Hepatocyte (in vitro differentiated cells): ENCODE data around the gene MYMX. TPM values are rescaled to one million over a fixed set of nuclear protein-coding genes. Genes with fewer than 3 reads are reported as not detected.

ENCODE experiments used
- DNase-seq: peaks from one replicate; pipeline ENCODE4 v3.0.0-alpha.2; 2016; ENCODE audit warnings: low spot score
- H2AFZ ChIP-seq: fragments of 200-600 bp; sonication (generic); 2 replicates; pipeline ENCODE4 v1.6.0; 2016; ENCODE audit warnings: antibody characterized with exemption, mild to moderate bottlenecking
- H3K27ac ChIP-seq: fragments of 200-600 bp; sonication (generic); 2 replicates; pipeline ENCODE4 v1.5.1; 2016; ENCODE audit warnings: mild to moderate bottlenecking
- H3K27me3 ChIP-seq: fragments of 200-600 bp; sonication (generic); 2 replicates; pipeline ENCODE4 v1.6.1; 2016
- H3K36me3 ChIP-seq: fragments of 200-600 bp; sonication (generic); replicated peaks from 2 replicates; pipeline ENCODE4 v1.5.1; 2016; ENCODE audit warnings: low read depth; ENCODE audit not compliant: insufficient read depth
- H3K4me1 ChIP-seq: fragments of 200-600 bp; sonication (generic); 2 replicates; pipeline ENCODE4 v1.5.1; 2016; ENCODE audit warnings: mild to moderate bottlenecking, moderate library complexity; ENCODE audit not compliant: insufficient read depth
- H3K4me2 ChIP-seq: fragments of 200-600 bp; sonication (generic); 2 replicates; pipeline ENCODE4 v1.6.0; 2016
- H3K4me3 ChIP-seq: fragments of 200-600 bp; sonication (generic); 2 replicates; pipeline ENCODE4 v1.5.1; 2016; ENCODE audit warnings: mild to moderate bottlenecking
- H3K79me2 ChIP-seq: fragments of 200-600 bp; sonication (generic); 2 replicates; pipeline ENCODE4 v1.6.0; 2017; ENCODE audit warnings: mild to moderate bottlenecking
- H3K9me2 ChIP-seq: fragments of 200-600 bp; sonication (generic); replicated peaks from 2 replicates; pipeline ENCODE4 v1.6.0; 2017; ENCODE audit warnings: mild to moderate bottlenecking; ENCODE audit not compliant: insufficient read depth
- H3K9me3 ChIP-seq: fragments of 200-600 bp; sonication (generic); 2 replicates; pipeline ENCODE4 v1.5.1; 2016; ENCODE audit warnings: low read depth, mild to moderate bottlenecking
- H4K20me1 ChIP-seq: fragments of 200-600 bp; sonication (generic); 2 replicates; pipeline ENCODE4 v1.6.0; 2016; ENCODE audit warnings: mild to moderate bottlenecking; ENCODE audit not compliant: insufficient read depth, poor library complexity, severe bottlenecking
- CTCF ChIP-seq: fragments of 200-600 bp; sonication (generic); IDR thresholded peaks from 2 replicates; pipeline ENCODE4 v1.5.1; 2016; ENCODE audit warnings: antibody characterized with exemption, mild to moderate bottlenecking; ENCODE audit not compliant: poor library complexity
- EZH2 ChIP-seq: fragments of 200-600 bp; sonication (generic); IDR thresholded peaks from 2 replicates; pipeline ENCODE4 v1.6.1; 2016; ENCODE audit warnings: antibody characterized with exemption, mild to moderate bottlenecking, borderline replicate concordance
- EZH2phosphoT487 ChIP-seq: fragments of 200-600 bp; sonication (generic); IDR thresholded peaks from one replicate; pipeline ENCODE4 v1.6.1; 2018; ENCODE audit warnings: antibody characterized with exemption, mild to moderate bottlenecking, low read depth, moderate library complexity; ENCODE audit not compliant: unreplicated experiment, severe bottlenecking
- WGBS: methylation state at CpG from one replicate; pipeline ENCODE4 v1.1.6; 2016; ENCODE audit warnings: low lambda C conversion rate; ENCODE audit errors: missing lambda C conversion rate; 5-methylcytosine and 5-hydroxymethylcytosine counted together
- polyA plus RNA-seq: library from polyadenylated mRNA; unstranded; fragments of >200 nt; fragmentation: Nextera tagmentation; extraction: Ambion mirVana; gene quantifications from 2 replicates; pipeline ENCODE4 v1.2.1, GENCODE V29; 2016
- total RNA-seq: library from RNA; depleted of rRNA; stranded (reverse); fragments of >200 nt; gene quantifications from 2 replicates; pipeline ENCODE4 v1.2.3, GENCODE V29; 2014

MYMX gene
- total and polyA plus RNA-seq, 2 experiments from 2014 or later = not detected

DNA sequence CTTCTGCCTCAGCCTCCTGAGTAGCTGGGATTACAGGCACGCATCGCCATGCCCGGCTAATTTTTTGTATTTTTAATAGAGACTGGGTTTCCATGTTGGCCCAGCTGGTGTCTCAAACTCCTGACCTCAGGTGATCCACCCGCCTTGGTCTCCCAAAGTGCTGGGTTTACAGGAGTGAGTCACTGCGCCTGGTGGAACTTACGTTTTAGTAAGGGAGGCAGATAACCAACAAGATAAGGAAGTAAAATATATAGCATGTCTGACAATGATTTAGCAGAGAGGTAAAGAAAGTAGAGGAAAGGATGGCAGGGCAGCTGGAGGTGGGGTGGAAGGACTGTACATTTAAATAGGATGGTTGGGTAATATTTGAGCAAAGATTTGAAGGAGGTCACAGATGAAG, 12.8 kb upstream of the MYMX start:
- DNase-seq = no peak
- 71% methylated on average over 6 of the region's 6 CpGs for WGBS
- Histone ChIP-seq H3K79me2 (no peaks in the 10 kb centered on the region), H3K9me3 (no peaks in the 10 kb centered on the region), H3K27ac (peak overlapping the region; percentile 68), H2AFZ (no peak overlapping the region), H3K4me1 (peaks cover 27% of the 10 kb centered on the region), H3K27me3 (no peaks in the 10 kb centered on the region), H3K4me2 (peak overlapping the region; percentile 7), H3K36me3 (no peaks in the 10 kb centered on the region), H3K4me3 (no peak overlapping the region), H3K9me2 (no peaks in the 10 kb centered on the region), H4K20me1 (no peaks in the 10 kb centered on the region)
- TF ChIP-seq CTCF = no peak
- TF ChIP-seq EZH2 = no peak
- TF ChIP-seq EZH2phosphoT487 = no peak

DNA sequence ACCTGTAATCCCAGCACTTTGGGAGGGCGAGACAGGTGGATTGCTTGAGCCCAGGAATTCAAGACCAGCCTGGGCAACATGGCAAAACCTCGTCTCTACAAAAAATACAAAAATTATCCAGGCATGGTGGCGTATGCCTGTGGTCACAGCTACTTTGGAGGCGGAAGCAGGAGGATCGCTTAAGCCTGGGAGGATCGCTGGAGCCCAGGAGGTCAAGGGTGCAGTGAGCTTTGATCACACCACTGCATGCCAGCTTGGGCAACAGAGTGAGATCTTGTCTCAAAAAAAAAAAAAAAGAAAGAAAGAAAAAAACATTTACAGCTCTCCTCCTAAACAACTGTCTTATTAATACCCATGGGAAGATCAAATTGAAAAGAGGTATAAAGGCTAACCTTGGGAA, 8.8 kb upstream of the MYMX start:
- Histone ChIP-seq H3K79me2 (no peaks in the 10 kb centered on the region), H3K4me2 (no peak overlapping the region), H3K9me2 (no peaks in the 10 kb centered on the region), H3K36me3 (no peaks in the 10 kb centered on the region), H3K4me3 (no peak overlapping the region), H3K4me1 (peaks cover 9% of the 10 kb centered on the region), H4K20me1 (no peaks in the 10 kb centered on the region), H3K27ac (no peak overlapping the region), H3K9me3 (no peaks in the 10 kb centered on the region), H2AFZ (no peak overlapping the region), H3K27me3 (no peaks in the 10 kb centered on the region)
- WGBS = 93% methylated on average over 6 of the region's 6 CpGs
- TF ChIP-seq EZH2 = no peak
- no peak for TF ChIP-seq EZH2phosphoT487
- TF ChIP-seq CTCF = no peak
- DNase-seq = no peak

DNA sequence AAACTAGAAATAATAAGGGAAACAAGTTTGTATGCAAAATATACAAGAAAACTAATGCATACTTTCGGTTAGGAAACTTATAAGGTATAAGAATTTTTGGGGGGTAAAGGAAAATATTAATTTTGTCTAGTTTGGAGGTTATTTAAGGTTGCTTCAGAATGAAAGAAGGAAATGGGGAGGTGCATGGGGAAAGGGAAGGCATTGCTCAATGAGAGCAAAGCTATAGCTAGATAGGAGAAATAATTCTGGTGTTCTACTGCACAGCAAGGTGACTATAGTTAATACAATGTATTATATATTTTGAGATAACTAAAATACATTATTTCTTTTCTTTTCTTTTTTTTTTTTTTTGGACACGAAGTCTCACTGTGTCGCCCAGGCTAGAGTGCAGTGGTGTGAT, 5.4 kb upstream of the MYMX start:
- Histone ChIP-seq H3K27ac (no peak overlapping the region), H3K36me3 (no peaks in the 10 kb centered on the region), H3K27me3 (no peaks in the 10 kb centered on the region), H3K4me1 (no peaks in the 10 kb centered on the region), H3K9me2 (no peaks in the 10 kb centered on the region), H3K4me3 (no peak overlapping the region), H3K9me3 (no peaks in the 10 kb centered on the region), H3K79me2 (no peaks in the 10 kb centered on the region), H3K4me2 (no peak overlapping the region), H4K20me1 (no peaks in the 10 kb centered on the region), H2AFZ (no peak overlapping the region)
- WGBS = 93% methylated on average over 3 of the region's 3 CpGs
- no peak for DNase-seq
- no peak for TF ChIP-seq EZH2phosphoT487
- no peak for TF ChIP-seq CTCF

DNA sequence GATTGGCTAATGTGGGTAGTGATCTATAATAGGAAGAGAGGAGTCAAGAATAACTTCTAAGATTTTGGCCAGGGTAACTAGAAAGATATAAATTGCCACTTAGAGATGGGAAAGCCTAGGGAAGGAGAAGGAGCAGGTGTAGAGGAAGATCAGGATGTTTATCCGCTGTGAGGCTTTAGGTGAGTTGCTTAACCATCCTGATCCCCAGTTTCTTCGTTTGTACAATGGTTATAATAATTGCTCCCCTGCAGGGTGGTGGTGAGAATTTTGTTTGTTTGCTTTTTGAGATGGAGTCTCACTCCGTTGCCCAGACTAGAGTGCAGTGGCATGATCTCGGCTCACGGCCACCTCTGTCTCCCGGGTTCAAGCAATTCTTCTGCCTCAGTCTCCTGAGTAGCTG, 2.4 kb upstream of the MYMX start:
- Histone ChIP-seq H3K4me3 (no peak overlapping the region), H2AFZ (no peak overlapping the region), H3K4me1 (peaks cover 19% of the 10 kb centered on the region), H3K27me3 (no peaks in the 10 kb centered on the region), H3K36me3 (no peaks in the 10 kb centered on the region), H3K4me2 (no peak overlapping the region), H3K79me2 (no peaks in the 10 kb centered on the region), H3K9me2 (no peaks in the 10 kb centered on the region), H3K27ac (no peak overlapping the region), H4K20me1 (no peaks in the 10 kb centered on the region), H3K9me3 (no peaks in the 10 kb centered on the region)
- no peak for DNase-seq
- WGBS = 93% methylated on average over 6 of the region's 6 CpGs
- TF ChIP-seq CTCF (no peak), EZH2 (no peak), EZH2phosphoT487 (no peak)
